Effector CD8-positive, alpha-beta T cell (primary cell): ENCODE results near the gene GFPT1.
"Not testable (repeated sequence)": the region's sequence is repeated elsewhere in the genome, so short reads cannot be mapped to it uniquely, and the experiment has no call there.

Experiments
- DNase-seq: peaks from one replicate; lab custom pipeline; 2025; lab: John Stamatoyannopoulos, UW
- total RNA-seq, 4 experiments: gene quantifications; one replicate each; lab custom pipeline; 2026; lab: John Stamatoyannopoulos, UW

Gene GFPT1
- total RNA-seq, result 71.7 to 104 (median 82.0) reads per million in 4 experiments

DNA sequence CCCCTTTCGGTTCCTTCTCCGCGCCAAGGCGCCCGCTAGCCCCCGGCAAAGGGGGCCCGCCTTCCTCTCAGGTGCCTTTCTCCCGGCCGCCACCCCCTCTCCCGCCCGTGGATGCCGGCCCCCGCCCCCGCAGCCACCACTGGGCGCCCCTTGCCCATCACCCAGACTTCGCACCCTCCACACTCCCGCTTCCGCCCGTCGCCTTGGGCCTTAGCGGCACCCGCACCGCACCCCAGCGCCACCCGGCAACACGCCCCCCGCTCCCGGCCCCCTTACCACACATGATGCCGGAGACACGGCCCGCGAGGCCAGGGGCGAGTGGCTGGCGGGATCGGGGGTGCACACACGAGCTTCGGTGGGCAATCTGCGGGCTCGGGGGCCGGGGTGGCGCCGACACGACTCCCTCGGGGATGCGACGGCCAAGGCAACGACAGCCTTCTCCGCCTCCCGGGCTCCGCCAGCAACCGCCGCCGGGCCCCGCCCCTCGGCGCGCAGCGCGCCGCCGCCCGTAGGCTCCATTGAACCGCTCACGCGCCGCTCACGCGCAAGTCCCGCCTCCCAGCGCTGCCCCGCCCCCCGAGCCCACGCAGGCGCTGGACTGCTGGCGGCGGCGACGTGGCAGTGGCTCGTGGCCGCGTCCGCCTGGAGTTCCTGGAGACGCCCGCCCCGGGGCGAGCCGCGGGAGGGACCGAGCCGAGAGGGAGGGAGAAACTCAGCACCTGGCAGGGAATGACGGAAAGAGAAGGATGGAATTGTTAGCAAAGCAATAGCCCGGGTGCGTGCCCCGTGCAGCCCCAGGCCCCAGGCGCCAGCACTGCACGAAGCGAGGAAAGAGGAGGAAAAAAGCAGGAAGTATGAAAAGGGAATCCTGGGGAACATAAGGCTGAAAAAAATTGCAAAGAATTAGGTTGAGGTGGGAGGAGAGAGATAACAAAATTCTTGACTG is at the start of gene GFPT1:
Gene GFPT1, minus strand, starts transcription at position 439 of the 946 bp plus-strand sequence. Its CDS starts 156 bp downstream, at position 283.
- peak; percentile 83 for DNase-seq

DNA sequence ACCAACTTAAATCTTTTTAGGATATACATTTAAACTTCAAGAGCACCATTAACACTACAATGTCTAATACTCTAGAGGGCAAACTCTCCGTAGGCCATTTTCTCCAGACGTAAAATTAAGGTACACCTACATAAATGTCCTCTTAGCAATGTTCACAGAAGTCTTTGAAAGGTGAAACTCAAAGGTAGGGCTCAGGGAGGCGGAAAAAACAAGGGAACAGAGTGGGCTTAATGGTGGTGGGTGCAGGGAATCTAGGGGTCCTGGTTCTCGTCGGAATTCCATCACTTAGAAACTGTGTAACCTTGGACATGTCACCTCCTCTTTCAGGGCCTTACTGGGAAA is 49.5 kb upstream of the GFPT1 start:
- DNase-seq, result no peak

DNA sequence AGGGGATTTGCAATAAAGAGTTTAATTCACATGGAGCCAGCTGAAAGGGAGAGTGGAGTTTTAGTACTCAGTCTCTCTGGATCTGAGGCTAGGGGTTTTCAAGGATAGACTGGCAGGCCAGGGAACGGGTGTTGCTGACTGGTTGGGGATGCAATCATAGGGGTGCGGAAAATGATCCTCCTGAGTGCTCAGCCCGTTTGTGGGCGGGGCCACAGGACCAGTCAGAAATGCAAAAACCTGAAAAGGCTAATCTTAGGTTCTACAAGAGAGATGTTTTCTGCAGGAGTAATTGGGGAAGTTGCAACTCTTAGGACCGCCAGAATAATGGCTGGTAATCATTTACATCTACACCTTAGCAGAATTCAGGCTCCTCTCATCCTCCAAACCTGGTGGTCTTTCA is 47.7 kb upstream of the GFPT1 start:
- DNase-seq, result no peak

DNA sequence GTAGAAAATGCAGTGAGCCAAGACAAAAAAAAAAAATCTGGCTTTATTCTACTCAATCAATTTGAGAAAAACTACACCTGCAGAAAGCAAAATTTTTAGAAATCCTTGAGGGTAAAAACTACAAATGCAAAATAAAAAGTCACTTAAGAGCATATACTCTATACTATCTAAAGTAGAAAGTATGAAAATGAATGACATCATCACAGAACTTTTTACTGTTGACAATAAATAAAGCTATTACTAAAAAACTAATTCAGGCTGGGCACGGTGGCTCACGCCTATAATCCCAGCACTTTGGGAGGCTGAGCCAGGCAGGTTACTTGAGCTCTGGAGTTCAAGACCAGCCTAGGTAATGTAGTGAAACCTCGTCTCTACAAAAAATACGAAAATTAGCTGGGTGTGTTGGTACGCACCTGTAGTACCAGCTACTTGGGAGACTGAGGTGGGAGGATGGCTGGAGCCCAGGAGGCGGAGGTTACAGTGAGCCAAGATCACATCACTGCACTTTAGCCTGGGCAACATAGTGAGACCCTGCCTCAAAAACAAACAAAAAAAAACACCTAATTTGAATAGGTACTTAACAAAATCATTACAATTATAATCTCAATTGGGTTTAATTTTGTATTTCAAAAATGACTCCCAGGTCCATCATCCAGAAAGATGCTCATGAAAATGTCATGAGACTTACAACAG is 42.6 kb upstream of the GFPT1 start:
- DNase-seq, result no peak

DNA sequence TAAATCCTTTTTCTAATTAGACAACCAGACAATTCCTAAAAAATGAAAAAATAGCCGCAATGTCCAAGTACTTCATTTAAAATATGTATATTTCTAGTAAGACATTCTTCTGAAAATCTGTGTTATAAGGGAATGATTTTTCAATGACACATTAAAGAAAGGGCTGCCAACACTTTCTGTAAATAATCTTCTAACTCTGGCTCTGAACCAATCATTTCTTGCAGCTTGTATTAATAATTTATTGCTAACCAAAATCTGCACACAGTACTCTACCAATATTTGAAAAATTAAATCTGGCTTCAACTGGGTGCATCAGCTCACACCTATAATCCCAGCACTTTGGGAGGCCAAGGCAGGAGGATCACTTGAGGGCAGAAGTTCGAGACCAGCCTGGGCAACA is 42.0 kb upstream of the GFPT1 start:
- DNase-seq, result no peak

DNA sequence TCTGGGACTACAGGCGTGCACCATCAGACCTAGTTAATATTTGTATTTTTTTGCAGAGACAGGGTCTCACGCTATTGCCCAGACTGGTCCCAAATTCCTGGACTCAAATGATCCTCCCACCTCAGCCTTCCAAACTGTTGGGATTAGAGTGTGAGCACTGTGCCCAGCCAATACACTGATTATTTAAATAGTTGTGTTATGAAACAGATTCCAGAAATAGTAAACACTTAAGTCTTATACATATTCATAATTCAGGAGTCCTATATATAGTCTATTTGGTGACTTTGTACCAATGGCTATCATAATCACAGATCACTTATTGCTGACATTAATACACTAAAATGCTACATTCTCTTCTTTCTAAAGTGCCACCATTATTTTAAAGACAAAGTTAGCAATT is 37.4 kb upstream of the GFPT1 start:
- DNase-seq, result no peak

GRCh38 chr2:69422198-69422597 is 35.2 kb upstream of the GFPT1 start:
- no peak for DNase-seq

DNA sequence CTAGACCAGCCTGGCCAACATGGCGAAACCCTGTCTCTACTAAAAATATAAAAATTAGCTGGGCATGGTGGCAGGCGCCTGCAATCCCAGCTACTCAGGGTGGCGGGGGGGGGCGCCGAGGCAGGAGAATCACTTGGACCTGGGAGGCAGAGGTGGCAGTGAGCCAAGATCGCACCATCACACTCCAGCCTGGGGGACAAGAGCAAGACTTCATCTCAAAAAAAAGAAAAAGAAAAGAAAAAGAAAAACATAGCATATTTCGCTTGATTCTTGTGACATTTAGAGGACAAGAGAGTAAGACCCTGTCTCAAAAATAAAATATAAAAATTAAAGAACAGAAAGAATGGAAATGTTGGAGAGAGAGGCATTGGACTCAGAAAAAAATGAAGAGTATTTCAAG is 32.1 kb upstream of the GFPT1 start:
- not testable (repeated sequence) for DNase-seq

DNA sequence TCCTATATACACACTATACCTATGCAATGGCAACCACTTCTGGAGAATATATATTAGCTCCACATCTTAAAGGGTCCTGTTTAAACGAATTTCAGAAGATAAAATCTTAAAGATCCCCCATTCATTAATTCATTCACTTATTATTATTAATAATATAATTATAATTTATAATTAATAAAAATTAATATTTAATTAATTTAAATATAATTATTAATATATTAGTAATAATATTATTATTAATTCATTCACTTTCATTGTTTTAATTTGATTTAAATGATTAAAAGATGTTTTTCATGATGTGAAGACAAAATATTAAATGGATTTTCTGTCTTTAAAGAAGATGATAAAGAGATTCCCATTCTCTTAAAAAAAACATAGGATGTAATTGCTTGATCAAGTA is 29.1 kb upstream of the GFPT1 start:
- no peak for DNase-seq

- DNase-seq, result no peak
Observed at GRCh38 chr2:69411120-69411519, 24.1 kb upstream of the GFPT1 start.

GRCh38 chr2:69405306-69405705 is 18.3 kb upstream of the GFPT1 start:
- no peak for DNase-seq

- no peak for DNase-seq
Observed at GRCh38 chr2:69400121-69400520, 13.1 kb upstream of the GFPT1 start.

- DNase-seq, result no peak
Observed at GRCh38 chr2:69397234-69397633, 10.2 kb upstream of the GFPT1 start.

DNA sequence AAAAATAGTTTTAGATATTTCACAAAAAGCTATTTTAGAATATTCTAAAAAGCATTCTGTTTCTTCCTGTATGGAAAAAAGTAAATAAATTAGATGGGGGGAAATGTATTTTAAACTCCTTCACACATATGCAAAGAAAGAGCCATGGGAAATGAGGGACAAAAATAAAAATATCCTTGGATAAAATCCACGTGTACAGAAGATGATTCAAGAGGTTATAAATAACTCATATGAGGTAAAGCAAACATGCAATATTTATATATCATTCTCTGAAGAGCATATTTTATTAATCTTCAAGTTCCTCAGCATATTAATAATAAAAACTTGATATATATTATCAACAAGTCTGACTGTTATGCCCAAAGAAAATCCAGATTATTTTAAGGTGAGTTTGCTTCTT is 8.8 kb upstream of the GFPT1 start:
- no peak for DNase-seq

GRCh38 chr2:69393963-69394362 is 6.9 kb upstream of the GFPT1 start:
- DNase-seq, result no peak

GRCh38 chr2:69390471-69390870 is 3.4 kb upstream of the GFPT1 start:
- no peak for DNase-seq

- DNase-seq, result no peak
Observed at GRCh38 chr2:69390001-69390400, 3.0 kb upstream of the GFPT1 start.

GRCh38 chr2:69389271-69389670 is 2.2 kb upstream of the GFPT1 start:
- DNase-seq, result no peak

DNA sequence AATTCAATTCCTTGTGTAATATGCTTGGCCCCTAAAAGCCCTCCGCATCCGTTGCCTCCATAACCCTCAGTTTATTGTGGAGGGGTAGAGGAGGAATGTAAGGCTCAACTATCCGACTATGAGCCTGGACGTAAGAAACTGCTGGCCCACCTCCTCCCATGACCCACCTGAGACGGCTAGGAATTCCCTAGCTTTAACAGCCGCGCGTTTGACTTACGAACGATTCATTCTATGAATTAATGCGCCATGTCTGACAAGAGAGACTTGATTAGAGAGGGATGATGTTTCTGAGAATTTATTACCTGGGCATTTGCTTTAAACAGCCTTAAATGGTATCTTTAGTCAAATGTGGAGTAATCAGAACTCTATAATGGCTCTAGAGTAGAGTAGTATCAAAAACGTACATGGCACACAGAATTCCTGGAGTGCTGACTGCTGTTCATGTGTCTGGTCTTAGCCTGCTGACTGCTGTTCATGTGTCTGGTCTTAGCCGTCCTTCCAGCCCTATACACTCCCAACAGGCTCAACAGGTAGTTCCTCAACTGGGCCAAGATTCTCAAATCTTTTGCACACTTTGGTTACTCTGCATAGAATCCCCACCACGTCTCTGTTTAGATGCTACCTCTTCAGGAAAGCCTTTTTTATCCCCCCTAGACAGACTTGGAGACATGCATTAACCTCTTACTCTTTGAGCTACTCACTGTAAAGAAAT is 899 bp upstream of the GFPT1 start:
- no peak for DNase-seq

DNA sequence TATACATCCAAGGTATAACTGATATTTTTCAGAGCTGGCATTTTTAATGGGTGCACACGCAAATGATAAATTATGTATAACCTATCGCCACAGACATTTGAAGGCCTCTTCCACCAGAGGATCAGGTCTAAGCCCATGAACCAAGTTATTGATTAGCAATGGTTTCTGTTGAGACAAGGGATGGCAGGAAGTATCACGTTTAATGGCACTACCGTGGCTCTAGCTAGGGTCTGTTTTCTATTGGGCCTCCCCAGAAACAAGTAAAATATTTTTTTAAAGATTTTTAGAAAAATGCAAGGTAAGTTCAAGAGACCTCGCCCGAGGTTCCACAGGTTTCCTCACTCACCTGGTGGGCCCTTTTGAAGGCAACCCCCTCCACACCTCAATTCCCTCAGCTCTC is 667 bp downstream of the GFPT1 start:
- DNase-seq, result no peak

DNA sequence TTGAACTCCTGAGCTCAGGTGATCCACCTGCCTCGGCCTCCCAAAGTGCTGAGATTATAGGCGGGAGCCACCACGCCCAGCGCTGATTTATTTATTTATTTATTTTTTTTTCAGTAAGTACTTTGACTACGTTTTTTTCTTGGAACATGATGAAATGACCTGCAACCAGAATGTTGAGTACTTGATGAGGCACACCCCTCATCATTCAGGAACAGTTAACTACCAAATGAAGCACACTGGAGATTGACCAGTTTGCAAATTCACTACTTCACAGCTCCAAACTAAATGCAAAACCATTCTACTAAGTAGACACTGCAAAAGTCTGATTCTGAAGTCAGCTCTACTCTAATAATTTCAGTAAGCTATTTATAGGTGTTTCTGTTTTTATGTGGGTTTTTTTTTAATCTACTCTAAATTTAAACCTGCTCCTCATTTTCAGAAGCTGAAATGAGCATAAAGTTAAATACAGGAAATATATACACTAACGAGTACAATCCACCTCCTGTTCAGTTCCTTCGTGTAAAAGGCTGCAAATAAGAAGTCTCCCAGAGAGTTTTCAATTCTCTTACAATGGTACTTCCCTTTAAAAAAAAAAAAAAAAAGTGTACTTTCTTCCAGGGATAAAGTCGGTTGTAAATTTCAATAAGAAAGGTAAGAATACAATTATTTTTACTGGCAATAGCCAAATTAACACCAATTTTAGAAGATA is 1.4 kb downstream of the GFPT1 start:
- DNase-seq, result no peak

DNA sequence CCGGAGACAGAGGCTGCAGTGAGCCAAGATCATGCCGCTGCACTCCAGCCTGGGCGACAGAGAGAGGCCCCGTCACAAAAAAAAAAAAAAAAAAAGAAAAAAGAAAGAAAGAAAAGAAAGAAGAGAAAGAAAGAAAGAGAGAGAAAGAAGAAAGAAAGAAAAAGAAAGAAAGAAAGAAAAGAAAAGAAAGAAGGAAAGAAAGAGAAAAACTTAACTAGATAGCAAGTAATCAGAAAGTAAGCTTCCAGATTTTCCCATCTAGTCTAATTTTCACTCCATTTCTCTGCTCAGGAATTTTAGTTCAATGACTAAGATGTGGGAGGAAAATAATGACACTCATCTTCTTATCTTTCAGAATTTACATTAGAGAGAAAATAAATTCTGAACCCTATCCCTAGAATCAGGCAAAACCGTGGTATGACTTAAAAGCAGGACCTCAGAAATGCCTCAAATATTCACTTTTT is 2.4 kb downstream of the GFPT1 start:
- no peak for DNase-seq
